HG03439 (cell line): ENCODE results near the gene RNF157.
"Not testable (repeated sequence)": the region's sequence is repeated elsewhere in the genome, so short reads cannot be mapped to it uniquely, and the experiment has no call there.

Source experiments
- ATAC-seq: cut with Tn5 transposase; IDR thresholded peaks from one replicate; pipeline ENCODE4 v1.9.1; 2021; ENCODE audit warnings: mild to moderate bottlenecking, moderate library complexity; ENCODE audit not compliant: unreplicated experiment

RNF157 gene

GRCh38 chr17:76236603-76237002, 3.7 kb downstream of the RNF157 start:
- ATAC-seq: no peak

- no peak for ATAC-seq
These were observed 4.4 kb downstream of the RNF157 start for GRCh38 chr17:76235883-76236282.

- no peak for ATAC-seq
These were observed 6.0 kb downstream of the RNF157 start for GRCh38 chr17:76234354-76234679.

- ATAC-seq: no peak
These were observed 6.5 kb downstream of the RNF157 start for GRCh38 chr17:76233588-76234353.

- ATAC-seq: no peak
These were observed 8.0 kb downstream of the RNF157 start for GRCh38 chr17:76232342-76232741.

GRCh38 chr17:76226749-76227148, 13.5 kb downstream of the RNF157 start:
- ATAC-seq: not testable (repeated sequence)

DNA sequence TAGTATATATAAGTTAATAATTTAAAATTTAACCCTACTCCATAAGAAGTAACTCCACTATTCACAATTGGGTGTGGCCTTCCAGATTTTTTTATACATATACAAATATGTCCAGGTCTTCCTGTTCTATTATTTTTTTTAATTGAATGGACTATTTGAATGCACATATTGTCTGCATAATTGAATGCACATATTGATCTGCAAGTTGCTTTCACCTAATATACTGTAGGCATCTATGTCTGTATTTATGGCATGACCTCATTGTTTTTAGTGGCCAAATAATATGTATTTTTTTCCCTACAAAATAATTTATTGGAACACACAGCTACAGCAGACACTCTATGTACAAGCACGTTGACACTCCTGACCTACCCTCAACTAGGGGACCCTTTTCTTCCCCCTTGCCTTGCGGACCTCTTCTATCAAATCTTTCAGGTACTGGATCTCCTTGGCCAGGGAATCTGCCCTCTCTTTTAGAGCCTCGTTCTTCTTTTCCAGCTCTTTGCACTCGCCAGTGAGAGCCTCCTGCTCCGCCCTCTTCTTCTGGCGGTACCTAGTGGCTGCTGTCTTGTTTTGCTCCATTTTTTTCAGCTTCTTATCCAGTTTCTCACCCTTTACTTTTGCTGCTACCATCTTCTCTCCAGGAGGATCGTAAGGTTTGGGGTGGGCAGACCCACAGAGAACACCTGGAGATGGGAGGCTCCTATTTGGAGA, 14.8 kb downstream of the RNF157 start:
- ATAC-seq: not testable (repeated sequence)

GRCh38 chr17:76223802-76224201, 16.5 kb downstream of the RNF157 start:
- ATAC-seq: no peak

DNA sequence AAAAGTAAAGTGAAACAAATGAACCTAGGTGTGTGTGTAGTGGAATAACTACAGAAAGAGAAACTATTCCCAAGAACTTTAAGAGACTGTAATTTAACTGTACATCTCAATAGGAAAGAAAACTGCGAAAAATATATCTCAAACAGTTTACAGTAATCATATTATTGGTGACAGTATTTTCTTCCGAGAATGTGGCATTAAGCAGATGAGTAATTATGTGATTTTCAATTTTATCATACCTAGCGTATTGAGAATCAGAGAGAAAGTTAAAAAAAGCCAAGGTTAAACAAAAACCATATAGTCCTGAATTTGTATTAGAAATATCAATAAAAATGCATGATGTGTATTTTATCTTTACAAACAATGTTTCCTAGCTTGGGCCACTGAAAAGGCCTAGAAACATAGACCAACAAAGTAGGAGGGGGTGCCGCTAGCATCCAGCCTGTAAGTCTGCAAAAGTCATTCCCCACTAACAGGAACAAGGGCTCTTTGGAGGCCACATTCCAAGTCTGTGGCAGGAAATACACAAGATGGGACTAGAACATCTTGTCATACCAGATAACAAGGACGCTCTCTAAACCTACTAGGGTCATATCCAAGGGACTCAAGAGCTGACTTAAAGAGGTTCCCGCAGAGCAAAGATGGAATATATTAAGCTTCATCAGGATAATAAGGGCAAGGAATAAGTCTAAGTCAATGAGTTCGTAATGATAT, 20.5 kb downstream of the RNF157 start:
- no peak for ATAC-seq

DNA sequence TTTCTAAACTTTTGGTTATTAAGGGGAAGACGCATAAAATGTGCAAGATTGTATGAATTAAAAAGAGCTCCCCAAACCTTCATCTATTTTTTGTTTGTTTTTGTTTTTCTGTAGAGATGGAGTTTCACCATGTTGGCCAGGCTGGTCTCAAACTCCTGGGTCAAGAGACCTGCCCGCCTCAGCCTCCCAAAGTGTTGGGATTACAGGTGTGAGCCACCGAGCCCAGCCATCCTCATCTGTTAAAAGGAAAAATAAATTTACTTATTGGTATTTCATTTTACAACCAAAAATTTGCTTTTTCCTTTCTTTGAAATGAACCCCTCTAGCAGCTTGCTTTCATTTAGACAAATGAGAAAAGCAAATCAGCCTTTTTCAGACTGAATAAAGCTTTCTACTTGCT, 23.2 kb downstream of the RNF157 start:
- no peak for ATAC-seq

GRCh38 chr17:76213491-76213890, 26.8 kb downstream of the RNF157 start:
- ATAC-seq: no peak

DNA sequence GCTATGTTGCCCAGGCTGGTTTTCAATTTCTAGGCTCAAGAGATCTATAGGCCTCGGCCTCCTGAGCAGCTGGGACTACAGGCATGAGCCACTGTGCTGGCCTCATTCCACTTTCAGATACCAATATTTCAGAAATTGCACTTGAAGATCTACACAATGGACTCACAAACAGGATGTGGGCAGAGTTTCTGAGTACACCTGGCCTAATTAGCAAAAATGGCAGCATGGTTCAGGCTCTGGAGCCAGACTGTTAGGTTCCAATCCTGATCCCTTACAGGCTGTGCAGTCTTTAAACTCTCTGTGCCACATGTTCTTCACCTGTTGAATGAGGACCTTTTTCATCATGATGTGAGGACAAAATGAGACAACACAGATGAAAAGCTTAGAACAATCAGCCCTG, 32.2 kb downstream of the RNF157 start:
- ATAC-seq: no peak

GRCh38 chr17:76207275-76208059, 32.8 kb downstream of the RNF157 start:
- ATAC-seq: no peak

- not testable (repeated sequence) for ATAC-seq
These were observed 34.6 kb downstream of the RNF157 start for GRCh38 chr17:76205542-76206144.

- ATAC-seq: no peak
These were observed 36.0 kb downstream of the RNF157 start for GRCh38 chr17:76204277-76204676.

DNA sequence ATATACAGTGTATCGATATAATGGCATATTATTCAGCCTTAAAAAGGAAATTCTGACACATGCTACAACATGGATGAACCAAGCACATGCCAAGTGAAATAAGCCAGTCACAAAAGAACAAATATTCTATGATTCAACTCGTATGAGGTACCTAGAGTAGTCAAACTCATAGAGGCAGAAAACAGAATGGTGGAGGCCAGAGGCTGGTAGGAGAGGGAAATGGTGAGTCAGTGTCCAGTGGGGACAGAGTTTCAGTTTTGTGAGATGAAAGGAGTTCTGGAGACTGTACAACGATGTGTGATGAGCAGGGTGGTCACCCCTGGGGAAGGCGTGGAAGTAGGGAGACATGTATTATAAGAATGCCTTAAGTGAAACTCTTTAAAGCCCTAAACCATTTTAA, 39.9 kb downstream of the RNF157 start:
- no peak for ATAC-seq

DNA sequence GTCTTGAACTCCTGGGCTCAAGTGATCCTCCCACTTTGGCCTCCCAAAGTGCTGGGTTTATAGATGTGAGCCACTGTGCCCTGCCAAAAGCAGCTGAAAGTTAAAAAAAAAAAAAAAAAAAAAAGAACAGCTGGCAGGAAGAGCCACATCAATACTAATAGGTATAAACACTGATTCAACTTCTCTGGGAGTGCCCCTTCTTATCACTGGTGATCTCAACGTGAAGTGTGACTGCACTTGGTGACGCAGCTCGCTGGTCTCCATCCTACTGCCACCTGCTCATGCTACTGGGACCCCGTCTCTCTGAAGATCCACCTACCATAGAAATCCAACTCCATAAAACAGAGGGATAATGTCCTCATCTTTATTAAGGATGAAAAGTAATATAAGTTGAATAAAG, 40.8 kb downstream of the RNF157 start:
- no peak for ATAC-seq

GRCh38 chr17:76198702-76199101, 41.6 kb downstream of the RNF157 start:
- ATAC-seq: no peak

DNA sequence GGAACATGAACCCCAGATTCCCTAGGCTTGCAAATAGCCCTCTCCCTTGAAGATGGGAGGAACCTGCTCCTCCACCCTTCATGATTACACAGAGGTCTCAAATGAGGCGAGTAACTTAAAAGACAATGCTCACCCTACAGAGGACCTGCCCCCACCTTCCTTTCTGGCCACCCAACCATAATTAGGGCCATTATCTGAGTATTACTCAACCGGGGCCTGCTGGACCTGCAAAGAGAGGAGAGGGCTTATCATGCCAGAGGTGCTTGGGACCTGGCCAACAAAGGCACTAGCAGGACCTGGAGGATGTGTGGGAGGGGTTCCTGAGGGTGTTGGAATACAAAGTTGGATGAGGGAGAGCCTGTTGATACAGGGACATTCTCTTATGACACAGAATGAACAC, 42.4 kb downstream of the RNF157 start:
- no peak for ATAC-seq

DNA sequence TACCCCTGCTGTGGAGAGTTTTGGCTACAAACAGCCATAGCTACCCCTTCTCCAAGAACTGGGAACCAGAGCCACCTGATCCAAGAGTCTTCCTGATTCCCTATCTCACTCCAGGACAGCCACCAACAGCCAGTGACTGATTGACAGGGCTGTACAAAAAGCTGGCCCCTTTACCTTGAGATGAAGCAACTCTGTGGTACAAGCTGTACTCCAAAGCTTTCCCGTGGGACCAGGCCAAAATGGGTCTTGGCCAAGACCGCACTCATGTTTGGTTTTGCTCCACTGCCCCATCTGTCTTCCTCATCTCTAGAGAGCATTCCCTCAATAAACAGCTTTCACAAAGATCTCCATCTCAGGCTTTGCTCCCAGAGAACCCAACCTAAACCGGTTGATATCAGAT, 43.6 kb downstream of the RNF157 start:
- no peak for ATAC-seq
